ENCODE results near the gene NOP56.
A peak's percentile ranks its signal among the peaks of the same experiment; 100 is the strongest.
"Not testable (repeated sequence)": the region's sequence is repeated elsewhere in the genome, so short reads cannot be mapped to it uniquely, and the experiment has no call there.

Gene NOP56

GRCh38 chr20:2691127-2691526, 38.7 kb downstream of the NOP56 start:
- peaks cover 4% of the 10 kb centered on the region for H3K4me1 ChIP-seq (ENCODE audit: control insufficient read depth, insufficient read depth, low read length)
- no peaks in the 10 kb centered on the region for H3K9me3 ChIP-seq (ENCODE audit: control insufficient read depth, insufficient read depth, low read length)
- no peak overlapping the region for H3K4me3 ChIP-seq (ENCODE audit: low read depth, low read length)
- peaks cover 73% of the 10 kb centered on the region for H3K27me3 ChIP-seq (ENCODE audit: control insufficient read depth, insufficient read depth, low read length)
- H3K9ac ChIP-seq (ENCODE audit: low read depth, low read length): no peak overlapping the region
- H3K36me3 ChIP-seq (ENCODE audit: control insufficient read depth, insufficient read depth, low read length): no peaks in the 10 kb centered on the region

DNA sequence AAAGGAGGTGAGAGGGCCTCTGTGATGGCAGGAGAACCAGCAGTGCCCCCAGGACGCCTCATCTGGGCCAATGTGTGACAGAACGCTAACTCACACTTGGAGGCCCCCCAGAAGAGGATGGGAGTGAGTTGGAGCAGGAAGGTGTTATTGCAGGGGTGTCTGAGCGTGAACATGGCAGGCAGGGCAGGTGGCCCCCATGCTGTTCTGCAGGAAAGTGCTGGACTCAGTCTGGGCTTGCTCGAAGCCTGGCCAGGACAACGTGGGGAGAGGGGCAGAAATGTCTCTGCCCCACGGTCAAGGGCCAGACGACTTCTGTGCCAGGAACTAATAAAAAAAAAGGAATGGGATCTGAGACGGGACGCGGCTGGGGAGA, 39.2 kb downstream of the NOP56 start:
- Histone ChIP-seq H3K9ac (ENCODE audit: low read depth, low read length) (no peak overlapping the region), H3K4me1 (ENCODE audit: control insufficient read depth, insufficient read depth, low read length) (peaks cover 4% of the 10 kb centered on the region), H3K9me3 (ENCODE audit: control insufficient read depth, insufficient read depth, low read length) (no peaks in the 10 kb centered on the region), H3K36me3 (ENCODE audit: control insufficient read depth, insufficient read depth, low read length) (no peaks in the 10 kb centered on the region), H3K27me3 (ENCODE audit: control insufficient read depth, insufficient read depth, low read length) (peaks cover 75% of the 10 kb centered on the region), H3K4me3 (ENCODE audit: low read depth, low read length) (peak overlapping the region; percentile 69)

DNA sequence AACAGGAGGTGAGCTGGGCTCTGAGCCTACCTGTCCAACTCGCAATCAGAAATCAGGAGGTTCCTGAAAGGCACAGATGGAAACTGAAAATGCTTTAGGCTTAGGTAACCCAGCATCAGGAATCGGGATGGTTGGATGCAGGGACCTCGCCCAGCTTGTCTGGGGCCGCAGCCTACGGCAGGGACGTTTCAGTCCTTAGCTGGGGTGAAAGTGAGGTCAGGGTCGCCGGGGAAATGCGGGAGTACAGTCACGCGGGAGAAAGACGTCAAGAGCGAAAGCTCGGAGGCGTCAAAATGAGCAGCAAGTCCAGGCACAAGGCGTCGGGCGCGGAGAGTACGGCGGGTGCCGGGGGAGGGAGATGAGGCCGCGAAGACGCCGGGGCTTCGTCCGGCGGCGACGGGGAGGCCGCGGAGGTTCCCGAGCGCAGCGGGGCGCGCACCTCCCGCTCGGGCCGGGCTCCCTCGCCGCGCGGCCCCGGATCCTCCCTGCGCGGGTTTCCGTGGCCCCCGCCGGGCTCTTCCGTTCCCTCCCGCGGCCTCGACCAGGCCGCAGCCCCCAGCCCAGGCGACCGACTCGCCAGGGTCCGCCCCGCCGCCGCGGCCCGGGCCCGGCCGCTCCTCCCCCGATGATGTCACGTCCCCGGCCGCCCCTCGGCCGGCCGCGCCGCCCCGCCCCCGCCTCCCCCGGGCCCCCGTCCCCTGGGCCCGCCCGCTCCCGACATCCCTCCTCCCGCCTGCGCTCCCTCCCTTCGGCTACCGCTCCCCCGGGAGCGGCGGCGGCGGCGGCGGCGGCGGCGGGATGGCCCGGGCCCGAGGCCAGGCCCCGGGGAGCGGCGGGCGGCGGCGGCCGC, 39.8 kb downstream of the NOP56 start, which contains the start of gene EBF4:
Gene EBF4 (plus strand): TSS at position 745 of the 850 bp plus-strand sequence. CDS start 866 bp downstream, outside the sequence.
- Histone ChIP-seq H3K9me3 (ENCODE audit: control insufficient read depth, insufficient read depth, low read length) (no peaks in the 10 kb centered on the region), H3K27me3 (ENCODE audit: control insufficient read depth, insufficient read depth, low read length) (peaks cover 79% of the 10 kb centered on the region), H3K4me1 (ENCODE audit: control insufficient read depth, insufficient read depth, low read length) (peaks cover 4% of the 10 kb centered on the region), H3K9ac (ENCODE audit: low read depth, low read length) (no peak within 1 kb of the TSS), H3K4me3 (ENCODE audit: low read depth, low read length) (peak within 1 kb of the TSS; percentile 69), H3K36me3 (ENCODE audit: control insufficient read depth, insufficient read depth, low read length) (no peaks in the 10 kb centered on the region)

DNA sequence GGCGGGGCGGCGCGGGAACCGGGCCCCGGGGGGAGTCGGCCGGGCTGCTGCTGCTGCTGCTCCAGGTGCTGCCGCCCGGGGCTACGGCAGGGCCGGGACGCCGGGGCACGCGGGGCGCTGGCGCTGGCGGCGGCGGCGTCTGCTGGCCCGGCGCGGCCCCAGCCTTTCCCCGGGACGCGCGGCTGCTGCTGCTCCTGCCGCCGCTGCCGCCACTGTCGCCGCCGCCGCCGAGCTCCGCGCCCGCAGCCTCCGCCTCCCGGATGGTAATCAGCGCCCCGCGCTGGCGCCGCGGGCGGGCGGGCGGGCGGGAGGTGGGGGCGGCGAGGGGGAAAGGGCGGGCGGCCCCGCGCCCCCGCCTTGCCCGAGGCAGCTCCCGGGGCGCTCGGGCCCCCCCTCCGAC, 40.5 kb downstream of the NOP56 start:
- Histone ChIP-seq H3K9me3 (ENCODE audit: control insufficient read depth, insufficient read depth, low read length) (no peaks in the 10 kb centered on the region), H3K4me3 (ENCODE audit: low read depth, low read length) (peak overlapping the region; percentile 41), H3K27me3 (ENCODE audit: control insufficient read depth, insufficient read depth, low read length) (peaks cover 84% of the 10 kb centered on the region)

DNA sequence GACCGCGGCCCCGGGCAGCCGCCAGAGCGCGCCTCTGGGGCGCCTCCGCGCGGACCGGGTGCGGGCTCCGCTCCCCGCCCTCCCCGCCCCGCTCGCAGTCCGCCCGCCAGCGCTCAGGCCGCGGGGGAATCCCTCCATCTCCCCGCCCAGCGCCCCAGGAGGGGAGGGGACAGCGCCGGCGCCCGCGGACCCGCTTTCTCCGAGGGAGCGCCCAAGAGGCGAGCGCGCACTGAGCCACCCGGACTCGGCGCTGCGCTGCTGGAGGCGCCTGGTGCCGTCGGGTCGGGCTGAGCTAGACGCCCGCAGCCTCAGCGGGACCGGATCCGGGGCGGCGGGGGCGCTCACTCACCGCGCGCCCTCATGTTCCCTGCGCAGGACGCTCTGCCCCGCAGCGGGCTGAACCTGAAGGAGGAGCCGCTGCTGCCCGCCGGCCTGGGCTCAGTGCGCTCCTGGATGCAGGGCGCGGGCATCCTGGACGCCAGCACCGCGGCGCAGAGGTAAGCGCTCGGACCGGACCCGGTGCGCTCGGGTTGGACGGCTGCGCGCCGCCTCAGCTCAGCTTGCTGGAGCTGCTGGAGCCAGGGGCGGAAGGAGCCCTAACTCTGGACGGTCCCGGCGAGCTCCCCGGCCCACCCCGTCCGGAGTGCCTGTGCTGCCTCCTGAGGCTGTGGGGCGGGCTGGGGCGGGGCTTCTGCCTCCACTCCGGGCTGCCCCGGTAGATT, 41.0 kb downstream of the NOP56 start:
- H3K9ac ChIP-seq (ENCODE audit: low read depth, low read length): no peak overlapping the region
- no peaks in the 10 kb centered on the region for H3K9me3 ChIP-seq (ENCODE audit: control insufficient read depth, insufficient read depth, low read length)

More for the DNA sequence above, 40.5 kb downstream of the NOP56 start:
- H3K9ac ChIP-seq (ENCODE audit: low read depth, low read length): no peak overlapping the region
- no peaks in the 10 kb centered on the region for H3K36me3 ChIP-seq (ENCODE audit: control insufficient read depth, insufficient read depth, low read length)
- H3K4me1 ChIP-seq (ENCODE audit: control insufficient read depth, insufficient read depth, low read length): peaks cover 4% of the 10 kb centered on the region

GRCh38 chr20:2694008-2694471, 41.6 kb downstream of the NOP56 start:
- no peak overlapping the region for H3K9ac ChIP-seq (ENCODE audit: low read depth, low read length)
- peak overlapping the region; percentile 41 for H3K4me3 ChIP-seq (ENCODE audit: low read depth, low read length)
- no peaks in the 10 kb centered on the region for H3K9me3 ChIP-seq (ENCODE audit: control insufficient read depth, insufficient read depth, low read length)
- no peaks in the 10 kb centered on the region for H3K36me3 ChIP-seq (ENCODE audit: control insufficient read depth, insufficient read depth, low read length)
- no peaks in the 10 kb centered on the region for H3K4me1 ChIP-seq (ENCODE audit: control insufficient read depth, insufficient read depth, low read length)
- peaks cover 86% of the 10 kb centered on the region for H3K27me3 ChIP-seq (ENCODE audit: control insufficient read depth, insufficient read depth, low read length)

More for the DNA sequence above, 41.0 kb downstream of the NOP56 start:
- Histone ChIP-seq H3K4me3 (ENCODE audit: low read depth, low read length) (peak overlapping the region; percentile 41), H3K36me3 (ENCODE audit: control insufficient read depth, insufficient read depth, low read length) (no peaks in the 10 kb centered on the region), H3K27me3 (ENCODE audit: control insufficient read depth, insufficient read depth, low read length) (peaks cover 86% of the 10 kb centered on the region), H3K4me1 (ENCODE audit: control insufficient read depth, insufficient read depth, low read length) (peaks cover 2% of the 10 kb centered on the region)

DNA sequence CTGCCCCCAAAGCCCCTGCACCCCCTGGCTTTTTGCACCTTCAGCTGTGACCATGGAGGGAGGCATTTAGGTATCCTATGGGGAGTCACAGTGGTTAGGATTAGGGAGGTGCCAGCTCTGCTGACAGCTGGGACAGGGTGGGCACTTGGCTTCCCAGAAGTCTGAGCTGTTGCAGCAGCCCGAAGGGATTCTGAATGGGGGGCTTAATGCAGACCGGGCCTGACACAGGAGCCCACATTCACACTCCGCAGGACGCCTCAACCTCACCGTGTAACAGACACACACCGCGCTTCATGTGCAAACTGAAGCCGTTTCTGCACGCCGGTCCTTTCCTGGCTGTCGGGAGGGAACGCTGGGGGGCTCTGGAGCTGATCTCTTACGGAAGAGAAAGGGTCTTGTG, 42.1 kb downstream of the NOP56 start:
- Histone ChIP-seq H3K4me3 (ENCODE audit: low read depth, low read length) (peak overlapping the region; percentile 41), H3K9me3 (ENCODE audit: control insufficient read depth, insufficient read depth, low read length) (no peaks in the 10 kb centered on the region), H3K36me3 (ENCODE audit: control insufficient read depth, insufficient read depth, low read length) (no peaks in the 10 kb centered on the region), H3K9ac (ENCODE audit: low read depth, low read length) (no peak overlapping the region), H3K27me3 (ENCODE audit: control insufficient read depth, insufficient read depth, low read length) (peaks cover 86% of the 10 kb centered on the region), H3K4me1 (ENCODE audit: control insufficient read depth, insufficient read depth, low read length) (no peaks in the 10 kb centered on the region)

- peaks cover 86% of the 10 kb centered on the region for H3K27me3 ChIP-seq (ENCODE audit: control insufficient read depth, insufficient read depth, low read length)
- peaks cover under 1% of the 10 kb centered on the region for H3K4me1 ChIP-seq (ENCODE audit: control insufficient read depth, insufficient read depth, low read length)
- H3K4me3 ChIP-seq (ENCODE audit: low read depth, low read length): no peak overlapping the region
- no peak overlapping the region for H3K9ac ChIP-seq (ENCODE audit: low read depth, low read length)
- H3K36me3 ChIP-seq (ENCODE audit: control insufficient read depth, insufficient read depth, low read length): no peaks in the 10 kb centered on the region
- no peaks in the 10 kb centered on the region for H3K9me3 ChIP-seq (ENCODE audit: control insufficient read depth, insufficient read depth, low read length)
These were observed 43.0 kb downstream of the NOP56 start for GRCh38 chr20:2695206-2695983.

DNA sequence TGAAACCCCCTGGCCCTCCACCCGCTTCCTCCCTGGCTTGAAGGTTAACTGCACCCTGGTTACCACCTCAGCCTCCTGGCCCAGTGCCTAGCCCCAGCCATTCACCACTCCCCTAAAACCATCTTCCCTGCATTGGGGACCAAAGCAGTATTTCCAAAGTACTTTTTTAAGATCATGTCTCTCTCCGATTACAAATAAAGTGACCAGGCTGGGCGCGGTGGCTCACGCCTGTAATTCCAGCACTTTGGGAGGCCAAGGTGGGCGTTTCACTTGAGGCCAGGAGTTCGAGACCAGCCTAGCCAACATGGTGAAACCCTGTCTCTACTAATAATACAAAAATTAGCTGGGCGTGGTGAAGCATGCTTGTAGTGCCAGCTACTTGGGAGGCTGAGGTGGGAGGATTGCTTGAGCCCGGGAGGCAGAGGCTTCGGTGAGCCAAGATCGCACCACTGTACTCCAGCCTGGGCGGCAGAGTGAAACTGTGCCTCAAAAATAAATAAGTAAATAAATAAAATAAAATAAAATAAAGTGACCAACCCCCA, 43.6 kb downstream of the NOP56 start:
- H3K4me1 ChIP-seq (ENCODE audit: control insufficient read depth, insufficient read depth, low read length): not testable (repeated sequence)
- H3K27me3 ChIP-seq (ENCODE audit: control insufficient read depth, insufficient read depth, low read length): peaks cover 86% of the 10 kb centered on the region

DNA sequence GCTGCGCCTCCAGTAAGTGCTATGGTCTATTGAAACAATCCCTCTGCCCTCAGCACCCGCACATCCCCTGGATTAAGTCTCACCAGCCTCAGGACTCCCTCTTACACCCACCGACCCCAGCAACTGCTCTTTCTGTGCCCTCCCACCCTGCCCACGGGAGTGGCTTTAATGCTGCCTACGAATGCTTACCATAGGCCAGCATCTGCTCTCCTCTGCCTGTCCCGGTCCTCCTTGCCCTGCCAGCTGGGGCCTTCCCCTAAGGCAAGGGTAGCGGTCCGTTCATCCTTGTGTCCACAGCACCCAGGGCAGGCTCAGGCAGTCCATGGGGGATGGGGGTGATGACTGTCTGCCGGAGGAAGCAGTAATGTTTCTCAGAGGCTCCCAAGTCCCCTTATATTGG, 44.2 kb downstream of the NOP56 start:
- Histone ChIP-seq H3K4me1 (ENCODE audit: control insufficient read depth, insufficient read depth, low read length) (peaks cover 10% of the 10 kb centered on the region), H3K9me3 (ENCODE audit: control insufficient read depth, insufficient read depth, low read length) (no peaks in the 10 kb centered on the region), H3K9ac (ENCODE audit: low read depth, low read length) (no peak overlapping the region), H3K4me3 (ENCODE audit: low read depth, low read length) (no peak overlapping the region), H3K36me3 (ENCODE audit: control insufficient read depth, insufficient read depth, low read length) (no peaks in the 10 kb centered on the region), H3K27me3 (ENCODE audit: control insufficient read depth, insufficient read depth, low read length) (peaks cover 86% of the 10 kb centered on the region)

More for the DNA sequence above, 43.6 kb downstream of the NOP56 start:
- not testable (repeated sequence) for H3K36me3 ChIP-seq (ENCODE audit: control insufficient read depth, insufficient read depth, low read length); H3K4me3 ChIP-seq (ENCODE audit: low read depth, low read length); H3K9me3 ChIP-seq (ENCODE audit: control insufficient read depth, insufficient read depth, low read length); H3K9ac ChIP-seq (ENCODE audit: low read depth, low read length)

DNA sequence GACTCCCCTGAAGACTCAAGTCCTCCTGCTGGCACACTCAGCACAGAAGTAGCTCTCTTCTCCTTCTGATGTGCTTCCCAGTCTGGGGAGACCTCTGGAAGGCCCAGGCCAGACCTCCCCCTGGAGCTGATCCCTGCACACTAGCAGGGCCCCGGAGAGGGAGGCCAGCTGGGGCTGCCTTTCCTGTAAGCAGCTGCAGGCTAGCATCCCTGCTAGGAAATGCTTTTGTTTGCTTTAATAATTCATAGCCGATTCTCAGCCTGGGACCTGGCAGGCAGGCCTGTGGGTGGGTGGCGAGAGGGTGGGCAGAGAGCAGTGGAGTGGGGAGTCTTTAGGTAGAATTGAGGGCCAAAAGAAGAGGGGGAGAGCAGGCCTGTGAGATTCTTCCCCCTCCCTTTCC, 45.3 kb downstream of the NOP56 start:
- peaks cover 17% of the 10 kb centered on the region for H3K4me1 ChIP-seq (ENCODE audit: control insufficient read depth, insufficient read depth, low read length)
- no peaks in the 10 kb centered on the region for H3K36me3 ChIP-seq (ENCODE audit: control insufficient read depth, insufficient read depth, low read length)
- peaks cover 88% of the 10 kb centered on the region for H3K27me3 ChIP-seq (ENCODE audit: control insufficient read depth, insufficient read depth, low read length)
- H3K9ac ChIP-seq (ENCODE audit: low read depth, low read length): no peak overlapping the region
- H3K9me3 ChIP-seq (ENCODE audit: control insufficient read depth, insufficient read depth, low read length): no peaks in the 10 kb centered on the region
- no peak overlapping the region for H3K4me3 ChIP-seq (ENCODE audit: low read depth, low read length)

All from iPS-15b (cell line).